Immature natural killer cell (primary cell): ENCODE data around the gene GEMIN7. TPM values are rescaled to one million over a fixed set of nuclear protein-coding genes. Genes with fewer than 3 reads are reported as not detected.

Source experiments
- DNase-seq, 3 donors: peaks; one replicate each; pipeline ENCODE4 v3.0.0; 2022; ENCODE audit warnings: mixed read lengths in 1 of 3
- H3K27ac Mint-ChIP-seq, 6 donors: one replicate each; pipeline ENCODE4 v1.8.0; 2020; ENCODE audit warnings: mixed read lengths in 6 of 6, mild to moderate bottlenecking in 5 of 6, inconsistent platforms in 4 of 6, moderate library complexity in 3 of 6
- H3K27me3 Mint-ChIP-seq, 3 donors: one replicate each; pipeline ENCODE4 v1.8.0; 2020 to 2021; ENCODE audit warnings: low read depth in 3 of 3, mild to moderate bottlenecking in 3 of 3, mixed read lengths in 3 of 3, moderate library complexity in 3 of 3, inconsistent platforms in 1 of 3
- H3K36me3 Mint-ChIP-seq, 3 donors: one replicate each; pipeline ENCODE4 v1.8.0; 2020; ENCODE audit warnings: mixed read lengths in 3 of 3, inconsistent platforms in 2 of 3, mild to moderate bottlenecking in 2 of 3
- H3K4me1 Mint-ChIP-seq, 2 donors: one replicate each; pipeline ENCODE4 v1.8.0; 2020; ENCODE audit warnings: inconsistent platforms in 2 of 2, mild to moderate bottlenecking in 2 of 2, mixed read lengths in 2 of 2, moderate library complexity in 1 of 2
- H3K4me3 Mint-ChIP-seq, 5 donors: one replicate each; pipeline ENCODE4 v1.8.0; 2020; ENCODE audit warnings: mild to moderate bottlenecking in 5 of 5, mixed read lengths in 5 of 5, inconsistent platforms in 3 of 5, moderate library complexity in 3 of 5
- H3K9me3 Mint-ChIP-seq, 6 donors: one replicate each; pipeline ENCODE4 v1.8.0; 2020; ENCODE audit warnings: mild to moderate bottlenecking in 6 of 6, mixed read lengths in 6 of 6, inconsistent platforms in 4 of 6, moderate library complexity in 3 of 6
- polyA plus RNA-seq, 3 donors: library from polyadenylated mRNA; unstranded; fragments of 300-500 nt; fragmentation: Illumina TruSeq; gene quantifications; one replicate each; pipeline ENCODE4 v1.2.3, GENCODE V29; 2021

The GEMIN7 gene
- polyA plus RNA-seq, 3 donors from 2014 or later = 120 to 130 (median 123) TPM

DNA sequence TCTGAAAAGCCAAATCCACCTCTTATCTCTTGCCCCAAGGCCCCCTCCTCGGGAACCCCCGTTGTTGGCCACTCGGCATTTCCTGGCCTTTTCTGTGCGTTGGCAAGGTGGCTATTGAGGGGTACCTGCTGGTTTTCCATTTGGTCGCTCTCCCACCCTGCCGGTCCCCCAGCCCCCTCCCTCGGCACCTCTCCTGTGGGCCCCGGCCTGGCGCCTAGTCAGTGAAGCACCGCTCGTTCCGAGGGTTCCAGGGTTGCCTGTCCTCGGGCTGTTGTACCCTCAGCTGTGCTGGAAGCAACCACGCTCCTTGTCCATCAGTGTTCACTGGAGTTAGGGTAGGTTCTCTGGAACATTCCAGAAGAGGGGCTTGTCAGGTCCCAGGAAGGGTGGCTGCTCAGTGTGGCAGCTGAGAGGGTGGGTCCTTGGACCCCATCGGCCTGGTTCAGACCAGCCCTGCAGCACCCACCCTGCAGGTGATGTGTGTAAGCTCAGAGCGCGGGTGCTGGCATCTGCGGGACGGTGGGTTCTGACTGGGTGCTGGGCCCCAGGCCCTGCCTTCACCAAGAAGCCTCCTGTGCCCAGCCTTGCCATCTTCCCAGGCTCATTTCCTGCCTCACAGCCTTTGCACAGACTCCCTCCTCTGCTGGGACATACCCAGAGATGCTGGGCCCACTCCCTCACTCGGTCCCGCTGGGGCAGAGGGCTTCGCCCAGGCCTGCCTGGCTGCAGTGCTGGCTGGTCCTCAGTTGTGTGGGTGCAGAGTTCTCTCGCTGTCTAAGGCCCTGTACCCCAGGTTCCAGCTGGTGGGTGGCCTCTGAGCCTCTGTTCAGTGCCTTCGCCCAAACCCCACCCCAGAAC is 60.5 kb downstream of the GEMIN7 start:
- H3K4me3 Mint-ChIP-seq = no peak overlapping the region
- H3K9me3 Mint-ChIP-seq = no peaks in the 10 kb centered on the region
- no peak for DNase-seq
- H3K27ac Mint-ChIP-seq = no peak overlapping the region
- peaks cover 0 to 3% (median 2%) of the 10 kb centered on the region in 3 donors for H3K27me3 Mint-ChIP-seq
- H3K36me3 Mint-ChIP-seq = peaks cover 0 to 7% (median 0%) of the 10 kb centered on the region in 3 donors
- peaks cover 4 to 8% of the 10 kb centered on the region in 2 donors for H3K4me1 Mint-ChIP-seq

DNA sequence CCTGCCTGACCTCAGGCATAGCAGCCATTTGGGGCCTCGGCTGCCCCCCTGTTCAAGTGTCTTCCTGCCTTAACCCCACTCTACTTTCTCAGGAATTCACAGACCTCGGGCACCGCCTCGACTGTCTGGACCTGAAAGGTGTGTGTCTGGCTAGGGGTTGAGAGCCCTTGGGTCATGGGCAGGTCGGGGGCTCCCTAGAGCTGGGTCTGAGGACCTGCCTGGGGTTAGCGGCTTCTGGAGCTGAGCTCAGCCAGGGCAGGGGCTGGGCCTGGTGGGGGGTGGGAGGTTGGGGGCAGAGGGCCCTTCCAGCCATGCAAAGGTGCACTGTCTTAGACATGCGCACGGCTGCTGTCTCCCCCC is 61.1 kb downstream of the GEMIN7 start:
- no peaks in the 10 kb centered on the region for H3K9me3 Mint-ChIP-seq
- no peak for DNase-seq
- H3K4me1 Mint-ChIP-seq = peaks cover 4 to 7% of the 10 kb centered on the region in 2 donors
- H3K36me3 Mint-ChIP-seq = peaks cover 0 to 7% (median 0%) of the 10 kb centered on the region in 3 donors
- H3K27ac Mint-ChIP-seq = no peak overlapping the region
- peaks cover 0 to 3% (median 2%) of the 10 kb centered on the region in 3 donors for H3K27me3 Mint-ChIP-seq
- no peak overlapping the region for H3K4me3 Mint-ChIP-seq

DNA sequence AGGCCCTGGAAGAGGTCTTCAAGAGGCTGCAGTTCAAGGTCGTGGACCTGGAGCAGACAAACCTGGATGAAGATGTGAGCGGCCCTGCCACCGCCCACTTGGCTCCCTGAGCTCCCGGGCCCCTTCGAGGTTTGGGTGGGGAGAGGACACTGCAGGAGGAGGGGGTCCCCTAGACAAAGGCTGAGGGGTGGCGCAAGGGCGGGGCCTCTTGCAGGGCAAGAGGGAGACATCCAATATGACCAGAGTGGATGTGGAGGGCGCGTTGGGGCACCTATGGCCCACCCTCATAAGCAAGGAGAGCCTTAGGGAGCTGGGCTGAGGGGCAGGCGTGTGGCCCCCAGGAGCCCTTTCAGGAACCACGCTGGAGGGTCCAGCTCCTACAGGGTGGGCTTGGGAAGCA is 61.5 kb downstream of the GEMIN7 start:
- no peak for DNase-seq
- no peaks in the 10 kb centered on the region for H3K9me3 Mint-ChIP-seq
- peaks cover 0 to 7% (median 0%) of the 10 kb centered on the region in 3 donors for H3K36me3 Mint-ChIP-seq
- peaks cover 4 to 7% of the 10 kb centered on the region in 2 donors for H3K4me1 Mint-ChIP-seq
- H3K4me3 Mint-ChIP-seq = no peak overlapping the region
- H3K27ac Mint-ChIP-seq = no peak overlapping the region
- peaks cover 0 to 3% (median 2%) of the 10 kb centered on the region in 3 donors for H3K27me3 Mint-ChIP-seq

Other genes starting within 250 kb of the GEMIN7 start
- under 1 TPM in 2 of 3 donors, not detected in 1; 0.09 to 0.34 TPM for gene NECTIN2, start 233.0 kb upstream of the GEMIN7 start, polyA plus RNA-seq
- gene TOMM40, start 188.0 kb upstream of the GEMIN7 start, polyA plus RNA-seq = 10 to 100 TPM; 15.5 to 39.7 (median 25.6) TPM
- gene APOE, start 173.5 kb upstream of the GEMIN7 start, polyA plus RNA-seq = not detected
- gene APOC1, start 164.7 kb upstream of the GEMIN7 start, polyA plus RNA-seq = under 1 TPM in 1 of 3 donors, not detected in 2; 0.47 TPM
- not detected for gene APOC4, start 137.0 kb upstream of the GEMIN7 start, polyA plus RNA-seq
- 1 to 10 TPM in 1 of 3 donors, not detected in 2; 1.4 TPM for gene APOC2, start 133.2 kb upstream of the GEMIN7 start, polyA plus RNA-seq
- 10 to 100 TPM; 20.8 to 33.1 (median 21.2) TPM for gene CLPTM1, start 123.9 kb upstream of the GEMIN7 start, polyA plus RNA-seq
- gene RELB, start 77.8 kb upstream of the GEMIN7 start, polyA plus RNA-seq = 10 to 100 TPM in 1 of 3 donors, 1 to 10 TPM in 2; 6.0 to 15.4 (median 7.1) TPM
- 1 to 10 TPM; 2.7 to 9.0 (median 2.9) TPM for gene CLASRP, start 40.2 kb upstream of the GEMIN7 start, polyA plus RNA-seq
- 10 to 100 TPM in 2 of 3 donors, 1 to 10 TPM in 1; 4.0 to 25.6 (median 12.4) TPM for gene ZNF296, start 2.8 kb upstream of the GEMIN7 start, polyA plus RNA-seq
- 1 to 10 TPM in 1 of 3 donors, under 1 TPM in 1, not detected in 1; 0.37 to 1.1 TPM for gene PPP1R37, start 13.9 kb downstream of the GEMIN7 start, polyA plus RNA-seq
- gene NKPD1, start 81.7 kb downstream of the GEMIN7 start, polyA plus RNA-seq = under 1 TPM in 2 of 3 donors, not detected in 1; 0.18 to 0.43 TPM
- gene TRAPPC6A, start 99.0 kb downstream of the GEMIN7 start, polyA plus RNA-seq = 100 to 1,000 TPM; 132 to 193 (median 166) TPM
- 10 to 100 TPM in 1 of 3 donors, 1 to 10 TPM in 2; 2.9 to 22.4 (median 8.5) TPM for gene BLOC1S3, start 99.5 kb downstream of the GEMIN7 start, polyA plus RNA-seq
- gene EXOC3L2, start 166.1 kb downstream of the GEMIN7 start, polyA plus RNA-seq = not detected
- 1 to 10 TPM in 1 of 3 donors, not detected in 2; 1.6 TPM for gene MARK4, start 172.0 kb downstream of the GEMIN7 start, polyA plus RNA-seq
- gene CKM, start 243.6 kb downstream of the GEMIN7 start, polyA plus RNA-seq = not detected